ENCODE measurements around the gene SASH3. TPM values are rescaled to one million over a fixed set of nuclear protein-coding genes. Genes with fewer than 3 reads are reported as not detected.

The SASH3 gene
- total RNA-seq, 1 donor from 2014 or later: not detected

DNA sequence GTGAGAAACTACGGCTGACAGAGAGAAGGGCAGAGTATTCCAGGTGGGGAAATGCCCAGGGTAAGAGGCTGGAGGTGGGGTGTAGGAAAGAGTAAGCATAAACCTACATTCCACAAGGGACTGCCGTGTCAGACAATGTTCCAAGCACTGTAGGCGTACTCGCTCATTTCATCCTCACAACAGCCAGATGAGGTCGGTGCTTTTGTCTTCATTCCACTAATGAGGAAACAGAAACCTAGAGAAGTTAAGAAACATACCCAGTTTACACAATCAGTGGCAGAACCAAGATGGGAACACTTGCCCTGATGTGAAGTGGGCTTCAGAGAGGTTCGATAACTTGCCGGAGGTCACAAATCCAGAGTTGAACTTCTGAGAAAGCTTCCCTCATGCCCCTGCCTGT is 4.6 kb downstream of the SASH3 start:
- Mint-ChIP-seq H3K36me3 (ENCODE audit: low read depth, unreplicated experiment) (no peaks in the 10 kb centered on the region), H3K27me3 (ENCODE audit: low read depth, unreplicated experiment) (peaks cover 5% of the 10 kb centered on the region), H3K27ac (ENCODE audit: unreplicated experiment) (no peak overlapping the region), H3K4me3 (ENCODE audit: unreplicated experiment) (no peak overlapping the region), H3K9me3 (ENCODE audit: unreplicated experiment) (no peaks in the 10 kb centered on the region), H3K4me1 (ENCODE audit: low read depth, unreplicated experiment) (no peaks in the 10 kb centered on the region)
- FAIRE-seq (peak; percentile 26), DNase-seq (ENCODE audit: low read depth) (no peak)
- Histone ChIP-seq H3K27ac (ENCODE audit: low read depth, low read length) (no peak overlapping the region), H3K36me3 (ENCODE audit: insufficient read depth, low read length) (no peaks in the 10 kb centered on the region), H3K9ac (ENCODE audit: low read length) (no peak overlapping the region), H3K4me3 (ENCODE audit: insufficient read depth, low read depth, low read length) (no peak overlapping the region), H2AFZ (ENCODE audit: low read depth, low read length) (no peak overlapping the region), H3K4me2 (ENCODE audit: low read length) (no peak overlapping the region), H4K20me1 (ENCODE audit: insufficient read depth, low read length) (no peaks in the 10 kb centered on the region), H3K4me1 (ENCODE audit: insufficient read depth, low read length) (no peaks in the 10 kb centered on the region), H3K79me2 (ENCODE audit: insufficient read depth, low read length) (no peaks in the 10 kb centered on the region), H3K27me3 (ENCODE audit: insufficient read depth, low read length) (no peaks in the 10 kb centered on the region), H3K9me3 (ENCODE audit: insufficient read depth, low read depth, low read length) (no peaks in the 10 kb centered on the region)
- TF ChIP-seq EZH2 (IDR thresholded peaks at IDR 0.05; ENCODE audit: insufficient read depth, low read length): no peak
- TF ChIP-seq, protein P1, sequence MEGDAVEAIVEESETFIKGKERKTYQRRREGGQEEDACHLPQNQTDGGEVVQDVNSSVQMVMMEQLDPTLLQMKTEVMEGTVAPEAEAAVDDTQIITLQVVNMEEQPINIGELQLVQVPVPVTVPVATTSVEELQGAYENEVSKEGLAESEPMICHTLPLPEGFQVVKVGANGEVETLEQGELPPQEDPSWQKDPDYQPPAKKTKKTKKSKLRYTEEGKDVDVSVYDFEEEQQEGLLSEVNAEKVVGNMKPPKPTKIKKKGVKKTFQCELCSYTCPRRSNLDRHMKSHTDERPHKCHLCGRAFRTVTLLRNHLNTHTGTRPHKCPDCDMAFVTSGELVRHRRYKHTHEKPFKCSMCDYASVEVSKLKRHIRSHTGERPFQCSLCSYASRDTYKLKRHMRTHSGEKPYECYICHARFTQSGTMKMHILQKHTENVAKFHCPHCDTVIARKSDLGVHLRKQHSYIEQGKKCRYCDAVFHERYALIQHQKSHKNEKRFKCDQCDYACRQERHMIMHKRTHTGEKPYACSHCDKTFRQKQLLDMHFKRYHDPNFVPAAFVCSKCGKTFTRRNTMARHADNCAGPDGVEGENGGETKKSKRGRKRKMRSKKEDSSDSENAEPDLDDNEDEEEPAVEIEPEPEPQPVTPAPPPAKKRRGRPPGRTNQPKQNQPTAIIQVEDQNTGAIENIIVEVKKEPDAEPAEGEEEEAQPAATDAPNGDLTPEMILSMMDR (IDR thresholded peaks at IDR 0.05; ENCODE audit: insufficient read depth, low read depth, low read length): no peak

DNA sequence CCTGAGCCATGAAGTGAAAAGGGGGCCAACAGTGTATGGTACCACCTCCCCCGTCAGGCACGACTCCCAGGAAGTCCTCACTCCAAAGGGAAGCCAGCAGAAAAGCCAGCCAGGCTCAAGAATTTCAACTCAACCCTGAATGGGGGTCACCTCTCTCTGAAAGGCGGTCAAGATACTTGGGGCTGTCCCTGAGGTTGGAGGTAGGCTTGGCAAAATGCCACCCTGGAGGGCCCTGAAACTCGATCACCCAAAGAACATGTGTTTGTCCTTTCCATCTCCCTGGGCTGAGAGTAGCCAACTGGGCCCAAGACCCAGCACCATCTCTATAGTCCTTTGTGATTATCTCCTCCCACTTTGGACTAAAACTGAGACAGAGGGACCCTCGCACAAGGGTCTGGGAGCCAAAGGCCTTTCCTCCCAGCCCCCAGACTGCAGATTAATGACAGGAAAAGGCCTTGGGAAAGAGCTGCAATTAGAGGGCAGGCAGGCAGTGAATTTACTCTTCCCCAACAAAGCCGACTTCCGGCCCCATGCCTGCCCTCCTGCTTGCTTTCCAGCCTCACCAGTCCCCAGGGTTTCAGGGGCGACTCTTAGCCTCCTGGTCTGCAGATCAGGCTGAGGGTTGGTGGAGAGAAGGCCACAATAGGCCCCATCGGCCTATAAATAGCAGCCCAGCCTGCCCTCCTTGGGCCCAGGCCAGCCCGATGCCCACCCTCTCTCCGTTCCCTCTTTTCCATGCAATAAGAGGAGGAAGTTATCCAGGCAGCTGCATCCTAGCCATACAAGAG is 5.6 kb downstream of the SASH3 start:
- Histone ChIP-seq H3K9ac (ENCODE audit: low read length) (no peak overlapping the region), H2AFZ (ENCODE audit: low read depth, low read length) (no peak overlapping the region), H3K4me1 (ENCODE audit: insufficient read depth, low read length) (no peaks in the 10 kb centered on the region), H3K27me3 (ENCODE audit: insufficient read depth, low read length) (no peaks in the 10 kb centered on the region), H4K20me1 (ENCODE audit: insufficient read depth, low read length) (no peaks in the 10 kb centered on the region), H3K9me3 (ENCODE audit: insufficient read depth, low read depth, low read length) (no peaks in the 10 kb centered on the region), H3K27ac (ENCODE audit: low read depth, low read length) (no peak overlapping the region), H3K4me3 (ENCODE audit: insufficient read depth, low read depth, low read length) (no peak overlapping the region), H3K36me3 (ENCODE audit: insufficient read depth, low read length) (no peaks in the 10 kb centered on the region), H3K79me2 (ENCODE audit: insufficient read depth, low read length) (no peaks in the 10 kb centered on the region), H3K4me2 (ENCODE audit: low read length) (no peak overlapping the region)
- H3K9me3 Mint-ChIP-seq (ENCODE audit: unreplicated experiment): no peaks in the 10 kb centered on the region
- H3K36me3 Mint-ChIP-seq (ENCODE audit: low read depth, unreplicated experiment): no peaks in the 10 kb centered on the region
- no peak for DNase-seq (ENCODE audit: low read depth)
- H3K27ac Mint-ChIP-seq (ENCODE audit: unreplicated experiment): no peak overlapping the region
- no peak for FAIRE-seq
- no peak overlapping the region for H3K4me3 Mint-ChIP-seq (ENCODE audit: unreplicated experiment)
- TF ChIP-seq EZH2 (IDR thresholded peaks at IDR 0.05; ENCODE audit: insufficient read depth, low read length): no peak
- TF ChIP-seq, protein P1 (IDR thresholded peaks at IDR 0.05; ENCODE audit: insufficient read depth, low read depth, low read length): no peak
- H3K27me3 Mint-ChIP-seq (ENCODE audit: low read depth, unreplicated experiment): peaks cover 4% of the 10 kb centered on the region
- no peaks in the 10 kb centered on the region for H3K4me1 Mint-ChIP-seq (ENCODE audit: low read depth, unreplicated experiment)

DNA sequence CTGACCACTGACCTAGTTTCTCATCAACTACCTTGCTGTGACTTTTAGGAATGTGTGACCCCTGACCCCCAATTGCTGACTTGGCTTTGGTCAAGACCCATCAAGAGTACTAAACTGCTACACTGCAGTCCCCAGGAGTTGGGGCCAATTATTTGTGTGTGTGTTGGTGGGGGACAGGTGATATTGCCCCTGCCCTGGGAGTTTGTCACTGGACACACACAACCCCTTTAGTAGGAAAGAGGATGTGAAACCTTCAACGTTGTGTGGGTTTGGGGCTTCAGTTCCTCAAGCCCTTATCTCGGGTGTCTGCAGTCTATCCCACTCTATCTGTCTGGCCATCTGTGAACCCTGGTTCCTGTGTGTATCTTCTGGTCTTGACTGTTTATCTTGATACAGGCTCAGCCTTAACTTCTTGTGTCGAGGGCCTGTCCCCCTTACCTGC is 6.5 kb downstream of the SASH3 start:
- Mint-ChIP-seq H3K27ac (ENCODE audit: unreplicated experiment) (no peak overlapping the region), H3K4me3 (ENCODE audit: unreplicated experiment) (no peak overlapping the region), H3K36me3 (ENCODE audit: low read depth, unreplicated experiment) (no peaks in the 10 kb centered on the region), H3K9me3 (ENCODE audit: unreplicated experiment) (no peaks in the 10 kb centered on the region), H3K4me1 (ENCODE audit: low read depth, unreplicated experiment) (no peaks in the 10 kb centered on the region), H3K27me3 (ENCODE audit: low read depth, unreplicated experiment) (peaks cover 4% of the 10 kb centered on the region)
- Histone ChIP-seq H4K20me1 (ENCODE audit: insufficient read depth, low read length) (no peaks in the 10 kb centered on the region), H3K27ac (ENCODE audit: low read depth, low read length) (no peak overlapping the region), H3K4me2 (ENCODE audit: low read length) (no peak overlapping the region), H3K9ac (ENCODE audit: low read length) (no peak overlapping the region), H3K36me3 (ENCODE audit: insufficient read depth, low read length) (no peaks in the 10 kb centered on the region), H3K27me3 (ENCODE audit: insufficient read depth, low read length) (no peaks in the 10 kb centered on the region), H3K79me2 (ENCODE audit: insufficient read depth, low read length) (no peaks in the 10 kb centered on the region), H3K4me3 (ENCODE audit: insufficient read depth, low read depth, low read length) (no peak overlapping the region), H2AFZ (ENCODE audit: low read depth, low read length) (no peak overlapping the region), H3K9me3 (ENCODE audit: insufficient read depth, low read depth, low read length) (no peaks in the 10 kb centered on the region), H3K4me1 (ENCODE audit: insufficient read depth, low read length) (no peaks in the 10 kb centered on the region)
- FAIRE-seq (no peak), DNase-seq (ENCODE audit: low read depth) (no peak)
- no peak for TF ChIP-seq EZH2 (IDR thresholded peaks at IDR 0.05; ENCODE audit: insufficient read depth, low read length)
- TF ChIP-seq, protein P1 (IDR thresholded peaks at IDR 0.05; ENCODE audit: insufficient read depth, low read depth, low read length): no peak
